Left renal pelvis (tissue), 4 donors: ENCODE results near the gene AGBL3. TPM values are rescaled to one million over a fixed set of nuclear protein-coding genes. Genes with fewer than 3 reads are reported as not detected.
A peak's percentile ranks its signal among the peaks of the same experiment; 100 is the strongest.
"Not testable (repeated sequence)": the region's sequence is repeated elsewhere in the genome, so short reads cannot be mapped to it uniquely, and the experiment has no call there.

Source experiments
- DNase-seq, 4 donors: peaks; one replicate each; pipeline ENCODE4 v3.0.0-alpha.2; 2013; ENCODE audit warnings: low read depth in 4 of 4, low spot score in 3 of 4
- polyA plus RNA-seq, 4 donors: library from polyadenylated mRNA; unstranded; fragments of 120-200 nt; gene quantifications; one replicate each; pipeline ENCODE4 v1.2.1, GENCODE V29; 2013; ENCODE audit not compliant: insufficient read length in 4 of 4

Gene AGBL3
- polyA plus RNA-seq, 4 donors: 5.7 to 16.2 (median 10.0) TPM

- no peak for DNase-seq
These were observed 178.2 kb downstream of the AGBL3 start for GRCh38 chr7:135164357-135165061.

GRCh38 chr7:135165862-135166261 lies 179.6 kb downstream of the AGBL3 start:
- no peak for DNase-seq

- DNase-seq: no peak
These were observed 180.2 kb downstream of the AGBL3 start for GRCh38 chr7:135166338-135166990.

- no peak for DNase-seq
These were observed 181.1 kb downstream of the AGBL3 start for GRCh38 chr7:135167365-135167917.

GRCh38 chr7:135168001-135168400 lies 181.7 kb downstream of the AGBL3 start:
- no peak for DNase-seq

GRCh38 chr7:135168489-135169140 lies 182.3 kb downstream of the AGBL3 start:
- DNase-seq: no peak

GRCh38 chr7:135169141-135169963 lies 183.0 kb downstream of the AGBL3 start:
- no peak for DNase-seq

- no peak for DNase-seq
These were observed 183.6 kb downstream of the AGBL3 start for GRCh38 chr7:135169964-135170273.

GRCh38 chr7:135170274-135170997 lies 184.1 kb downstream of the AGBL3 start, which contains the start of gene CYREN:
Gene CYREN, minus strand, starts transcription at chr7:135170707. Its CDS starts 1,785 bp downstream, at chr7:135168922.
- peak; percentile 75 to 87 (median 85) for DNase-seq

- not testable (repeated sequence) for DNase-seq
These were observed 184.7 kb downstream of the AGBL3 start for GRCh38 chr7:135170998-135171481.

GRCh38 chr7:135171581-135172291 lies 185.4 kb downstream of the AGBL3 start:
- not testable (repeated sequence) for DNase-seq

GRCh38 chr7:135173916-135174315 lies 187.6 kb downstream of the AGBL3 start:
- not testable (repeated sequence) for DNase-seq

- no peak for DNase-seq
These were observed 188.6 kb downstream of the AGBL3 start for GRCh38 chr7:135174941-135175340.

- no peak for DNase-seq
These were observed 189.6 kb downstream of the AGBL3 start for GRCh38 chr7:135175931-135176330.

- no peak for DNase-seq
These were observed 190.9 kb downstream of the AGBL3 start for GRCh38 chr7:135177028-135177696.

GRCh38 chr7:135178364-135178763 lies 192.1 kb downstream of the AGBL3 start:
- DNase-seq: no peak

GRCh38 chr7:135179321-135179925 lies 193.1 kb downstream of the AGBL3 start:
- DNase-seq: no peak

GRCh38 chr7:135180122-135180521 lies 193.8 kb downstream of the AGBL3 start:
- no peak for DNase-seq
